ENCODE data around the gene ZBTB9.
"Not testable (repeated sequence)": the region's sequence is repeated elsewhere in the genome, so short reads cannot be mapped to it uniquely, and the experiment has no call there.

Gene ZBTB9

DNA sequence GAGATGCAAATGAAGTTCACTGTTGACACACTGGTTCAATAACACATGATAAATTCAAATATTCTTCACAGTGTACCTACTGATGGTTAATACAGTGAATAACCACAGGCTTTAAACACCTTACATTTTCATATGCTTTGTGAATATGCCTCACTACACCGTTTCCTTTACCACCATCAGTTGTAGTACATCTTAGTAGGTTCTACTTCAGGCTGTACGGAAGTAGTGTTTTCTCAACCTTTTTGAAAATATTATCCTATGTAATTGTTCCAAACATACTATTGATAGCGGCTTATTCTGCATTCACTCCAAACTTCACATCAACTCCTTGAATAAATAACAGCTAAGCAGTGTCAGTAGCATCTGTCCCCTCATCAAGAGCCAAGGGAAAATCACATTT lies 15.3 kb downstream of the ZBTB9 start:
- DNase-seq: no peak

DNA sequence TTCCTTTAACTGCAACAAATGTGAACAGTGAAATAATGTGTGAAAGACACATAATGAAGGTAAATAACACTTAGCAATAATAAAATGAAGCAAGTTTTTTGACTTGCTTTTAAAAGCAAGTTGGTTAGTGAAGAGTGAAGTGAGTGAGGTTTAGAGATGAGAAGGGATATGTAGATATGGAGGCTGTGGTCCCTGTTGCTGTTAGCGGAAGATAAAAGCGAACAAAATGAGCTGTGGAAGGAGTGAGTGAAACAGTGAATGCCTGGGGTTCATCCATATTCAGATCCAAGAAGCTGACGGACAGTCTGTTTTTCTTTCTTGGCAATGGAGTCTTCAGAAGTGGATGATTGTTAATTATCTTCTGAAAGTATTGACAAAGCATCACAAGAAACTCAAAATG lies 23.5 kb downstream of the ZBTB9 start:
- DNase-seq: no peak

DNA sequence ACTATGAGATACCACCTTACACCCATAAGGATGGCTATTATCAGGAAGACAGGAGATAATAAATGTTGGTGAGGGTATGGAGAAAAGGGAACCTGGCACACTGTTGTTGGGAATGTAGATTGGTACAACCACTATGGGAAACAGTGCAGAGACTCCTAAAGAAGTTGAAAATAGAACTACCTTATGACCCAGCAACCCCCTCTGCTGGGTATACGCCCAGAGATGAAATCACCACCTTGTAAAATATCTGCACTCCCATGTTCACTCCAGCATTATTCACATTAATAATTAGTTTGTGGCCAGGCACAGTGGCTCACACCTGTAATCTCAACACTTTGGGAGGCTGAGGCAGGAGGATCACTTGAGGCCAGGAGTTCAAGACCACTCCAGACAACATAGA lies 26.8 kb downstream of the ZBTB9 start:
- no peak for DNase-seq

DNA sequence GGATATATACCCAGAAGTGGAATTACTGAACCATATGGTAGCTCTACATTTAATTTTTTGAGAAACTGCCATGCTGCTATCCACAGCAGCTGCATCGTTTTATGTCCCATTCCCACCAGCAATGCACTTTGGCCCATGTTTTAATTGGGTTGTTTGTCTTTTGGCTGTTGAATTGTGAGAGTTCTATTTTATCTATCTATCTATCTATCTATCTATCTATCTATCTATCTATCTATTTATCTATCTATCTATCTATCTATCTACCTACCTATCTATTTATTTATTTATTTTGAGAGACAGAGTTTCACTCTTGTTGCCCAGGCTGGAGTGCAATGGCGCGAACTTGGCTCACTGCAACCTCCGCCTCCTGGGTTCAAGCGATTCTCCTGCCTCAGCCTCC lies 28.2 kb downstream of the ZBTB9 start:
- DNase-seq: not testable (repeated sequence)

GRCh38 chr6:33483678-33484077 lies 29.3 kb downstream of the ZBTB9 start:
- DNase-seq: no peak

DNA sequence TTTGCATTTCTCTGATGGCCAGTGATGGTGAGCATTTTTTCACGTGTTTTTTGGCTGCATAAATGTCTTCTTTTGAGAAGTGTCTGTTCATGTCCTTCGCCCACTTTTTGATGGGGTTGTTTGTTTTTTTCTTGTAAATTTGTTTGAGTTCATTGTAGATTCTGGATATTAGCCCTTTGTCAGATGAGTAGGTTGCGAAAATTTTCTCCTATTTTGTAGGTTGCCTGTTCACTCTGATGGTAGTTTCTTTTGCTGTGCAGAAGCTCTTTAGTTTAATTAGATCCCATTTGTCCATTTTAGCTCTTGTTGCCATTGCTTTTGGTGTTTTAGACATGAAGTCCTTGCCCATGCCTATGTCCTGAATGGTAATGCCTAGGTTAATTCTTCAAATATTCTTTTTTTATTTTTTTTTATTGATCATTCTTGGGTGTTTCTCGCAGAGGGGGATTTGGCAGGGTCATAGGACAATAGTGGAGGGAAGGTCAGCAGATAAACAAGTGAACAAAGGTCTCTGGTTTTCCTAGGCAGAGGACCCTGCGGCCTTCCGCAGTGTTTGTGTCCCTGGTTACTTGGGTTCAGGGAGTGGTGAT lies 30.4 kb downstream of the ZBTB9 start:
- DNase-seq: not testable (repeated sequence)

DNA sequence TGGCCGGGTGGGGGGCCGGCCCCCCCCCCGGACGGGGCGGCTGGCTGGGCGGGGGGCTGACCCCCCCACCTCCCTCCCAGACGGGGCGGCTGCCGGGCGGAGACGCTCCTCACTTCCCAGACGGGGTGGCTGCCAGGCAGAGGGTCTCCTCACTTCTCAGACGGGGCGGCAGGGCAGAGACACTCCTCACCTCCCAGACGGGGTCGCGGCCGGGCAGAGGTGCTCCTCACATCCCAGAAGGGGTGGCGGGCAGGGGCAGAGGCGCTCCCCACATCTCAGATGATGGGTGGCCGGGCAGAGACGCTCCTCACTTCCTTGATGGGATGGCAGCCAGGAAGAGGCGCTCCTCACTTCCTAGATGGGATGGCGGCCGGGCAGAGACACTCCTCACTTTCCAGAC lies 31.3 kb downstream of the ZBTB9 start:
- not testable (repeated sequence) for DNase-seq

DNA sequence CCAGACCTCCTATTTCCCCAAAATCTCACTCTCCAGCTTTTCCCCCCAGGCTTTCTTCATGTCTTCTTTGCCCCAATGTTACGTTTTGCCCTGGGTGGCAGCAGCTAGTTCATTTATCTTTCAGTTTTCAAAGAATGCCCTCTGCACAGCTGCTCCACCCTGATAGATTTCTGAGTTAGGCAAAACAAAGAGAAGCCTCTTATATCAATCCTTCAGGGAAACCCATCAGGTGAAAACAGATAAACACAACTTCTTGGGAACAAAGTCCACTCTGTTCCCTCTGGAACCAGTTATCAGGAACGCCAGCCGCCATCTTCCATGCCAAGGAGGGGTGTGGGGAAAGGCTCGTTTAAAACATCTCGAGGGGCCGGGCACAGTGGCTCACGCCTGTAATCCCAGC lies 34.0 kb downstream of the ZBTB9 start:
- DNase-seq: no peak

DNA sequence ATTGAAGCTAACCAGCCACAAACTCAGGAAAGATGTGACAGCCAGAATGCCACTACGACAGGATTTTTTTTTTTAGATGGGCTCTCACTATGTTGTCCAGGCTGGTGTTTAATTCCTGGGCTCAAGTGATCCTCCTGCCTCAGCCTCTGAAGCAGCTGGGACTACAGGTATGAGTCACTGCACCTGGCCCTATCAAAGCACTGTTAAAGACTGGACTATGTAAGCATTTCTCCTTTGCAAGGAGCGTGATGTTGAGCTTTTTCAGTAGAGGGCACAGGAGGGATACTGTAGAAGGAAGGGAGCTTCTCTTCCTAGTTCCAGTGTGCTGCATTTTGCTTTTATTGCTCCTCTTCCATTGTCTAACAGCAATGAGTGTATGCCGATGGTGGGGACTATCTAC lies 35.8 kb downstream of the ZBTB9 start:
- no peak for DNase-seq

GRCh38 chr6:33490621-33491020 lies 36.2 kb downstream of the ZBTB9 start:
- DNase-seq: no peak

DNA sequence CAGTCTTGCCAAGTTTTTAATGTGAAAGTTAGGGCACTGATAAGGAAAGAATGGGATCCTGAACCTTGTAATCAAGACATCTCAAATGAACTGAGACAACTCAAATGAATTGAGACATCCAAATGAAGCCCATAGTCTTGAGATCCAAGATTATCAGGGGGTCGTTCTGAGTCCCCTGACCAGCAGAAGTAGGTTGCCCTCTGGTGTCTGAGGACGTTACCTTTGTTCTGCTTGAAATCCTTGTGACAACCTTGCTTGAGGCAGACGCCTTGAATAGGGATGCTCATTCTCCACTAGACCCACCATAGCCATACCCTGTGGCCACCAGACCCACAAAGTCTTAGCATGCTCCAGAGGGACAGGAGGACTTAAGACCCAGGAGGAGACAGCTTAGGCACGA lies 37.7 kb downstream of the ZBTB9 start:
- DNase-seq: no peak

- DNase-seq: no peak
Measured at GRCh38 chr6:33497157-33497556, 42.8 kb downstream of the ZBTB9 start.

DNA sequence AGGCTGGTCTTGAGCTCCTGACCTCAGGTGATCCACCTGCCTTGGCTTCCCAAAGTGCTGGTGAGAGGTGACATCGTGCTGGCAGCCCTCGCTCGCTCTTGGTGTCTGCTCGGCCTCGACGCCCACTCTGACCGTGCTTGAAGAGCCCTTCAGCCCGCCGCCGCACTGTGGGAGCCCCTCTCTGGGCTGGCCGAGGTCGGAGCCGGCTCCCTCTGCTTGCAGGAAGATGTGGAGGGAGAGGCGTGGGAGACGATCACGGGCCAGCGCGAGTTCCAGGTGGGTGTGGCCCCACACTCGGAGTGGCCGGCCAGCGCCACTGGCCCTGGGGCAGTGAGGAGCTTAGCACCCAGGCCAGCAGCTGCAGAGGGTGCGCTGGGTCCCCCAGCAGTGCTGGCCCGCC lies 48.1 kb downstream of the ZBTB9 start:
- no peak for DNase-seq

GRCh38 chr6:33504486-33504885 lies 50.1 kb downstream of the ZBTB9 start:
- no peak for DNase-seq

DNA sequence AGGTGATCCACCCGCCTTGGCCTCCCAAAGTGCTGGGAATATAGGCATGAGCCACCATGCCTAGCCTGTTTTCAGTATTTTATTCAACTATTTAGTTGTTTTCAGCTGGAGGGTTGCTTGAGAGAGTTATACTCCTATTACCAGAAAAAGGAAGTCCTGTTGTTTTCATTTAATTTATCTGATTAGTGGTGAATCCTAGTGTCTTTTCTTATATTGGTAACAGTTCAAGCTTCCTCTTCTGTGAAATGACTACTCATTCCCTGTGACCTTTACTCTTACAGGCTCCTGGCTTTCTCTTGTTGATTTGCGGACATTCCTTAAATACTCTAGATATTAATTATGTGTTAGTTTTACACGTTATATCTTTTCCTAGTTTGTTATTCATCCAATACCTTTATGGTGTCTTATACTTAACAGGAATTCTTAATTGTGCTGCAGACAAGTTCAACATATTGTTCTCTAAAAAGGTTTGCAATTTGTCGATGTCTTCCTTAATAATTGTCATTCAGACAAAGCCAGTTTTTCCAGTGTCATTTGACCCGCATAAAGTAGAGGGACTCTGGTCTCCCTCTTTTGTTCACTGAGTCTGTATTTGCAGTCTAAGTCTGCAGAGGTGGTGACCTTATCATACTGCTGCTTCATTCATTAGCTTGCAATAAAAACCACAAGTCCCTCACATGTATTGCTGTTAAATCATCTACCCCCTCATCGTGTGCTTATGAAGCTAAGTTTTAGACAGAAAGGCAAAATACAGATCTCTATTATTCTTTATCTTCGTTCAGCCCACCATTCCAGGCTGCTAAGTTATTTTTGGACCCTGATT lies 51.4 kb downstream of the ZBTB9 start:
- DNase-seq: no peak

All from activated effector memory CD4-positive, alpha-beta T cell treated with anti-CD3 and anti-CD28 coated beads, Interleukin-2, amount 50 U/mL, for 16 hours (primary cell).